Astrocyte (in vitro differentiated cells and primary cell): ENCODE results near the gene TUT7. TPM values are rescaled to one million over a fixed set of nuclear protein-coding genes. Genes with fewer than 3 reads are reported as not detected.
A peak's percentile ranks its signal among the peaks of the same experiment; 100 is the strongest.

Source experiments
- DNase-seq: peaks from one replicate; pipeline ENCODE4 v3.0.0-alpha.2; 2010; ENCODE audit warnings: low read depth
- FAIRE-seq: peaks from 2 replicates; lab custom pipeline; 2011; peaks lifted over from hg19 to GRCh38; lab: Jason Lieb, UNC
- H2AFZ ChIP-seq: 2 replicates; pipeline ENCODE4 v1.6.0; 2012; ENCODE audit warnings: low read depth, low read length, inconsistent platforms
- H3K27ac ChIP-seq: 2 replicates; pipeline ENCODE4 v1.5.1; 2011; ENCODE audit warnings: low read depth, low read length, inconsistent platforms
- H3K27me3 ChIP-seq: 2 replicates; pipeline ENCODE4 v1.6.0; 2011; ENCODE audit warnings: low read length, inconsistent platforms; ENCODE audit not compliant: insufficient read depth
- H3K36me3 ChIP-seq: 2 replicates; pipeline ENCODE4 v1.5.1; 2011; ENCODE audit warnings: low read length, inconsistent platforms; ENCODE audit not compliant: insufficient read depth
- H3K4me1 ChIP-seq: 2 replicates; pipeline ENCODE4 v1.5.1; 2011; ENCODE audit warnings: low read length, inconsistent platforms; ENCODE audit not compliant: insufficient read depth
- H3K4me2 ChIP-seq: 2 replicates; pipeline ENCODE4 v1.6.0; 2012; ENCODE audit warnings: low read length, inconsistent platforms
- H3K4me3 ChIP-seq: 2 replicates; pipeline ENCODE4 v1.5.1; 2011; ENCODE audit warnings: low read depth, mild to moderate bottlenecking, low read length, inconsistent platforms; ENCODE audit not compliant: insufficient read depth
- H3K79me2 ChIP-seq: 2 replicates; pipeline ENCODE4 v1.6.0; 2012; ENCODE audit warnings: mild to moderate bottlenecking, low read length, inconsistent platforms; ENCODE audit not compliant: insufficient read depth
- H3K9ac ChIP-seq: 2 replicates; pipeline ENCODE4 v1.6.0; 2012; ENCODE audit warnings: mild to moderate bottlenecking, low read length, inconsistent platforms
- H3K9me3 ChIP-seq: 2 replicates; pipeline ENCODE4 v1.5.1; 2012; ENCODE audit warnings: low read depth, mild to moderate bottlenecking, low read length, inconsistent platforms; ENCODE audit not compliant: insufficient read depth
- H4K20me1 ChIP-seq: 2 replicates; pipeline ENCODE4 v1.6.0; 2012; ENCODE audit warnings: low read length, inconsistent platforms; ENCODE audit not compliant: insufficient read depth
- H3K27ac Mint-ChIP-seq: one replicate; pipeline ENCODE4 v1.8.0; 2021; ENCODE audit warnings: mild to moderate bottlenecking, mixed read lengths; ENCODE audit not compliant: unreplicated experiment
- H3K27me3 Mint-ChIP-seq: one replicate; pipeline ENCODE4 v1.8.0; 2021; ENCODE audit warnings: low read depth, mixed read lengths; ENCODE audit not compliant: unreplicated experiment
- H3K36me3 Mint-ChIP-seq: one replicate; pipeline ENCODE4 v1.8.0; 2021; ENCODE audit warnings: low read depth, mixed read lengths; ENCODE audit not compliant: unreplicated experiment
- H3K4me1 Mint-ChIP-seq: one replicate; pipeline ENCODE4 v1.8.0; 2021; ENCODE audit warnings: low read depth, mixed read lengths; ENCODE audit not compliant: unreplicated experiment
- H3K4me3 Mint-ChIP-seq: one replicate; pipeline ENCODE4 v1.8.0; 2021; ENCODE audit warnings: mild to moderate bottlenecking, moderate library complexity, mixed read lengths; ENCODE audit not compliant: unreplicated experiment
- H3K9me3 Mint-ChIP-seq: one replicate; pipeline ENCODE4 v1.8.0; 2021; ENCODE audit warnings: mild to moderate bottlenecking, mixed read lengths; ENCODE audit not compliant: unreplicated experiment
- EZH2 ChIP-seq: IDR thresholded peaks from 2 replicates; pipeline ENCODE4 v1.6.1; 2012; ENCODE audit warnings: mild to moderate bottlenecking, low read length, inconsistent platforms; ENCODE audit not compliant: insufficient read depth
- total RNA-seq: library from RNA; stranded (reverse); gene quantifications from 2 replicates; pipeline ENCODE4 v1.2.1, GENCODE V29; 2021
- TF ChIP-seq, protein P1 (sequence below): IDR thresholded peaks from 2 replicates; pipeline ENCODE4 v1.5.1; 2011; ENCODE audit warnings: low read depth, mild to moderate bottlenecking, inconsistent platforms, low read length, moderate library complexity; ENCODE audit not compliant: insufficient read depth

Gene TUT7
- total RNA-seq, 1 donor from 2014 or later = 24.8 TPM

DNA sequence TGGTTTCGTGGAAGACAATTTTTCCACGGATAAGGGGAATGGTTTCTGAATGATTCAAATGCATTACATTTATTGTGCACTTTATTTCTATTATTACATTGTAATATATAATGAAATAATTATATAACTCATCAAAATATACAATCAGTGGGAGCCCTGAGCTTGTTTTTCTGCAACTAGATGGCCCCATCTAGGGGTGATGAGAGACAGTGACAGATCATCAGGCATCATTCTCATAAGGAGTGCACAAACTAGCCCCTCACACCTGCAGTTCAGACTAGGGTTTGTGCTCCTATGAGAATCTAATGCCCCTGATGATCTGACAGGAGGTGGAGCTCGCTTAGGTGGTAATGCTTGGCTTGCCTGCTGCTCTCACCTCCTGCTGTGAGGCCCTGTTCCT, 78.2 kb downstream of the TUT7 start:
- Mint-ChIP-seq H3K4me3 (no peak overlapping the region), H3K9me3 (no peaks in the 10 kb centered on the region), H3K27me3 (no peaks in the 10 kb centered on the region), H3K36me3 (peaks cover 4% of the 10 kb centered on the region), H3K27ac (no peak overlapping the region), H3K4me1 (peaks cover 7% of the 10 kb centered on the region)
- H3K36me3 ChIP-seq = peaks cover 19% of the 10 kb centered on the region
- no peak overlapping the region for H3K4me2 ChIP-seq
- no peaks in the 10 kb centered on the region for H3K27me3 ChIP-seq
- H4K20me1 ChIP-seq = peaks cover 53% of the 10 kb centered on the region
- no peak for FAIRE-seq
- H3K9me3 ChIP-seq = no peaks in the 10 kb centered on the region
- no peak overlapping the region for H3K4me3 ChIP-seq
- no peak overlapping the region for H3K27ac ChIP-seq
- peaks cover 5% of the 10 kb centered on the region for H3K4me1 ChIP-seq
- H3K79me2 ChIP-seq = peaks cover 68% of the 10 kb centered on the region
- no peak overlapping the region for H2AFZ ChIP-seq
- DNase-seq = no peak
- no peak overlapping the region for H3K9ac ChIP-seq
- TF ChIP-seq, protein P1, sequence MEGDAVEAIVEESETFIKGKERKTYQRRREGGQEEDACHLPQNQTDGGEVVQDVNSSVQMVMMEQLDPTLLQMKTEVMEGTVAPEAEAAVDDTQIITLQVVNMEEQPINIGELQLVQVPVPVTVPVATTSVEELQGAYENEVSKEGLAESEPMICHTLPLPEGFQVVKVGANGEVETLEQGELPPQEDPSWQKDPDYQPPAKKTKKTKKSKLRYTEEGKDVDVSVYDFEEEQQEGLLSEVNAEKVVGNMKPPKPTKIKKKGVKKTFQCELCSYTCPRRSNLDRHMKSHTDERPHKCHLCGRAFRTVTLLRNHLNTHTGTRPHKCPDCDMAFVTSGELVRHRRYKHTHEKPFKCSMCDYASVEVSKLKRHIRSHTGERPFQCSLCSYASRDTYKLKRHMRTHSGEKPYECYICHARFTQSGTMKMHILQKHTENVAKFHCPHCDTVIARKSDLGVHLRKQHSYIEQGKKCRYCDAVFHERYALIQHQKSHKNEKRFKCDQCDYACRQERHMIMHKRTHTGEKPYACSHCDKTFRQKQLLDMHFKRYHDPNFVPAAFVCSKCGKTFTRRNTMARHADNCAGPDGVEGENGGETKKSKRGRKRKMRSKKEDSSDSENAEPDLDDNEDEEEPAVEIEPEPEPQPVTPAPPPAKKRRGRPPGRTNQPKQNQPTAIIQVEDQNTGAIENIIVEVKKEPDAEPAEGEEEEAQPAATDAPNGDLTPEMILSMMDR = peak; percentile 17
- no peak for TF ChIP-seq EZH2

DNA sequence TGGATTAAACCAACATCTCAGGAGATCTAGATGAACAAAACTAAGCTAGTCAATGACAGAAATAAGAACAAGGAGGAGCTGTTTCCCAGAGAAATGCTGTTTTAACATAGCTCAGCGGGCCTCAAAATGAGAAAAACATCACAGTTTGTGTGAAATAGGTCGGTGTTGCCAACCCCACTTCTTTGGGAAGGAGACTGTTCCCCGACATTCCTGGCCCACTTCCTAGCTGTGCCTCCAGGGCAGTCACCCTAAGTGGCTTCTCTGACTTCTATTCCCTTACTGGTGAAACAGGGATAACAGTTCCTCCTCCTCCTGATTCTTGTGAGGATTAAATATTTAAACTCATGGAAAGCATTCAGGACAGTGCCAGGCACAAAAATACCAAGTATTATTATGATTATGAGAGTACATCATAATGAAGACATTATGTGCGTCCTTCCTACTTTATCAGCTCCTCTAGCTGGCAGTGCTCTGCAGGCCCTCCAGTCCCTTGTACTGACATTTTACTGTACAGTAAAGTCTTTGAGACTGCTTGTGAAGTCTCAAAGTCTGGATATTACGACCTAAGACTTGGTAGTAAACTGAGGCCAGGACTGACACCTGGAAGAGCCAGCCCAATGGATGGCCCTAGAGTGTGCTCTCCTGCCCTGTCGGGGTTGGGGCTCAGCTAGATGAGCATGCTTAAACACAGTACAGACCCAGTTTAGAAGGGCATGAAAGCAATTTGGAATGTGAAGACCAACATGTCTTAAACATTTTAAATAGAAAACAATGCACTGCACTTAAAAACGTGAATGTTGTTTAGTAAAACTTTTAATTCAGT, 79.2 kb downstream of the TUT7 start:
- no peak overlapping the region for H3K4me3 Mint-ChIP-seq
- H3K9ac ChIP-seq = no peak overlapping the region
- peaks cover 3% of the 10 kb centered on the region for H3K4me1 ChIP-seq
- no peaks in the 10 kb centered on the region for H3K9me3 Mint-ChIP-seq
- peaks cover 19% of the 10 kb centered on the region for H3K36me3 ChIP-seq
- no peak overlapping the region for H3K27ac Mint-ChIP-seq
- peaks cover 4% of the 10 kb centered on the region for H3K36me3 Mint-ChIP-seq
- peaks cover 6% of the 10 kb centered on the region for H3K4me1 Mint-ChIP-seq
- no peak overlapping the region for H2AFZ ChIP-seq
- peaks cover 47% of the 10 kb centered on the region for H4K20me1 ChIP-seq
- H3K79me2 ChIP-seq = peaks cover 59% of the 10 kb centered on the region
- TF ChIP-seq EZH2 = no peak
- TF ChIP-seq, protein P1 = no peak
- no peak overlapping the region for H3K4me2 ChIP-seq
- H3K9me3 ChIP-seq = no peaks in the 10 kb centered on the region
- no peaks in the 10 kb centered on the region for H3K27me3 Mint-ChIP-seq
- FAIRE-seq (no peak), DNase-seq (no peak)
- H3K27ac ChIP-seq = no peak overlapping the region
- H3K4me3 ChIP-seq = no peak overlapping the region
- H3K27me3 ChIP-seq = no peaks in the 10 kb centered on the region

DNA sequence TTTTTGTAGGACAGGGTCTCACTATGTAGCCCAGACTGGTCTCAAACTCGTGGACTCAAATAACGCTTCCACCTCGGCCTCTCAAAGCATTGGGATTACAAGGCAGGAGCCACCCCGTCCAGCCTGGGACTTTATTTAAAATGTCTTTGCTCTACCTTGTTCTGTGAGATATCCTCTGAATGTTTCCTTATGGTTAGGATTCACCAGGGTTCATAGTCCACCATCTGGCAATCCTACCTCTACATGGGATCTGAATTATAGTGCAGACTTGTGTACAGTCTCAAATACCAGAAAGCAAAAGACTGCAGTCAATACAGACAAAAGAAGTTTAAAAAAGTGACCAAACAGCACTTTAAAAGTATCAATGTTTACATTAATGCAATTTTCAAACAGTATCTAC, 82.0 kb downstream of the TUT7 start:
- Histone ChIP-seq H3K4me1 (no peaks in the 10 kb centered on the region), H3K79me2 (peaks cover 31% of the 10 kb centered on the region), H2AFZ (no peak overlapping the region), H3K9ac (no peak overlapping the region), H4K20me1 (peaks cover 31% of the 10 kb centered on the region), H3K4me2 (no peak overlapping the region), H3K27ac (no peak overlapping the region), H3K4me3 (no peak overlapping the region), H3K36me3 (peaks cover 15% of the 10 kb centered on the region), H3K9me3 (no peaks in the 10 kb centered on the region), H3K27me3 (no peaks in the 10 kb centered on the region)
- no peak for TF ChIP-seq EZH2
- TF ChIP-seq, protein P1 = no peak
- no peak for DNase-seq
- Mint-ChIP-seq H3K9me3 (no peaks in the 10 kb centered on the region), H3K4me3 (no peak overlapping the region), H3K36me3 (peaks cover 4% of the 10 kb centered on the region), H3K27me3 (no peaks in the 10 kb centered on the region), H3K27ac (no peak overlapping the region), H3K4me1 (no peaks in the 10 kb centered on the region)
- no peak for FAIRE-seq
